Hematopoietic multipotent progenitor cell treated with erythropoietin and hydrocortisone succinate and interleukin-3 and kit ligand, for 8 days (in vitro differentiated cells): ENCODE data around the gene GALM.
A peak's percentile ranks its signal among the peaks of the same experiment; 100 is the strongest.
"Not testable (repeated sequence)": the region's sequence is repeated elsewhere in the genome, so short reads cannot be mapped to it uniquely, and the experiment has no call there.

Experiments
- DNase-seq: peaks from one replicate; pipeline ENCODE4 v3.0.0-alpha.2; 2015

Gene GALM

GRCh38 chr2:38650717-38651116 is 15.2 kb upstream of the GALM start:
- no peak for DNase-seq

GRCh38 chr2:38652431-38653273 is 13.3 kb upstream of the GALM start:
- DNase-seq: peak; percentile 95

- DNase-seq: no peak
Observed at GRCh38 chr2:38653380-38653714, 12.6 kb upstream of the GALM start.

- peak; percentile 51 for DNase-seq
Observed at GRCh38 chr2:38653715-38654527, 12.0 kb upstream of the GALM start.

- DNase-seq: no peak
Observed at GRCh38 chr2:38654528-38655381, 11.2 kb upstream of the GALM start.

GRCh38 chr2:38655441-38655840 is 10.5 kb upstream of the GALM start:
- no peak for DNase-seq

- no peak for DNase-seq
Observed at GRCh38 chr2:38656866-38657480, 8.9 kb upstream of the GALM start.

- peak; percentile 29 for DNase-seq
Observed at GRCh38 chr2:38658613-38659012, 7.3 kb upstream of the GALM start.

- no peak for DNase-seq
Observed at GRCh38 chr2:38659115-38659514, 6.8 kb upstream of the GALM start.

- no peak for DNase-seq
Observed at GRCh38 chr2:38660282-38660681, 5.6 kb upstream of the GALM start.

- no peak for DNase-seq
Observed at GRCh38 chr2:38661306-38661705, 4.6 kb upstream of the GALM start.

- DNase-seq: peak; percentile 28
Observed at GRCh38 chr2:38666556-38666910, 619 bp downstream of the GALM start.

- no peak for DNase-seq
Observed at GRCh38 chr2:38668092-38668491, 2.2 kb downstream of the GALM start.

GRCh38 chr2:38668779-38669479 is 3.0 kb downstream of the GALM start:
- peak; percentile 64 for DNase-seq

- no peak for DNase-seq
Observed at GRCh38 chr2:38671303-38671702, 5.4 kb downstream of the GALM start.

GRCh38 chr2:38671946-38672345 is 6.0 kb downstream of the GALM start:
- no peak for DNase-seq

- no peak for DNase-seq
Observed at GRCh38 chr2:38672445-38673391, 6.8 kb downstream of the GALM start.

GRCh38 chr2:38676681-38677080 is 10.8 kb downstream of the GALM start:
- no peak for DNase-seq

GRCh38 chr2:38680868-38681267 is 15.0 kb downstream of the GALM start:
- not testable (repeated sequence) for DNase-seq

- DNase-seq: no peak
Observed at GRCh38 chr2:38682008-38682575, 16.2 kb downstream of the GALM start.

GRCh38 chr2:38682620-38683019 is 16.7 kb downstream of the GALM start:
- DNase-seq: not testable (repeated sequence)
